Head of caudate nucleus (tissue), 42 donors: ENCODE measurements around the gene NOL7.
A peak's percentile ranks its signal among the peaks of the same experiment; 100 is the strongest.

ENCODE experiments used
- DNase-seq, 42 donors: peaks; one replicate each; pipeline versions ENCODE4 v3.0.0 to v3.0.0-alpha.2; 2020 to 2021; ENCODE audit warnings: mixed read lengths in 7 of 42
- intact Hi-C: fragments of 100-400 bp; cut with DNase I; formaldehyde crosslinking; loops from one replicate; pipeline ENCODE4 v1.15.0; 2022

Gene NOL7

DNA sequence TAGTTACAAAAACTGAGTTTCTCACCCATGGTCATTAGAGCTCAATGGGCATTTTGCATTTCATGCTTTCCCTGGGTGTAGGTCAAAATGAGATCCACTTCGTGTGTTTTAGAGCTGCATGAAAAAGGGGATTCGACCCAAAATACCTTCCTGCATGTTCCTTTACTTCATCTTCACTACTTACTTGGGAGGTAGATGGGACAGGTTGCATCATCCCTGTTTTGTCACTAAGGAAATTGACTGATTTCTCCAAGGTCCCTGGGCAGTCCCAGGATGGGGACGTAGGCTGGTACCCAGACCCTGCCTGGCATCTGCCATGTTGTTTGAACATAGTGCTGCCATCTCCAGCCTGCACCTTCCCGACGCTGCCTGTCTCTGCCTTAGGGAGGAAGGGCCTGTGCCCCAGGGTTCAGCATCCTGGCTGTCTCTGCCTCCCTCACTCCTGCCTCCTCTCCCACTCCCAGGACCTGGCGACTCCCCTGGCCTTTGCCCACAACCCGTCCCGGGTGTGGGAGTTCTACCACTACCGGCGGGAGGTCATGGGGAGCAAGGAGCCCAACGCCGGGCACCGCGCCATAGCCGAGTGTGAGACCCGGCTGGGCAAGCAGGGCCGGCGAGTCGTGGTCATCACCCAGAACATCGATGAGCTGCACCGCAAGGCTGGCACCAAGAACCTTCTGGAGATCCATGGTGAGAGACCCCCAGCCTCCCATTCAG lies 23.8 kb upstream of the NOL7 start:
- no peak for DNase-seq
- intact Hi-C loops: no loop called here

DNA sequence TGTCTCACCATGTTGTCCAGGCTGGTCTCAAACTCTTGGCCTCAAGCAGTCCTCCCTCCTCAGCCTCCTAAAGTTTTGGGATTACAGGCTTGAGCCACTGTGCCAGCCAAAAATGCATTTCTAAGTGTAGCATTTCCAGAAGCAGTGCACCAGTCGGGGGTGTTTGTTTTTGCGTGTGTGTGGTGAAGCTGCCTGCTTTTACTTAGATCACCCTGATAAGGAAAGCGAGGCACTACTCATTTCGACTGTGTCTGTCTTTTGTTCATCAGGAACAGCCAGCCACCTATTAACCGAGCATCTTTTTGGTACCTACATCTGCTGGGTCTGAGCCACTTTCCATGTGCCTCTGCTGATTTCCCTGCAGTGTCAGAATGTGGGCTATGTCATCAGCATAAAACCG lies 22.0 kb upstream of the NOL7 start:
- intact Hi-C loops: no loop called here
- peak in 1 of 42 donors; percentile 44 for DNase-seq

DNA sequence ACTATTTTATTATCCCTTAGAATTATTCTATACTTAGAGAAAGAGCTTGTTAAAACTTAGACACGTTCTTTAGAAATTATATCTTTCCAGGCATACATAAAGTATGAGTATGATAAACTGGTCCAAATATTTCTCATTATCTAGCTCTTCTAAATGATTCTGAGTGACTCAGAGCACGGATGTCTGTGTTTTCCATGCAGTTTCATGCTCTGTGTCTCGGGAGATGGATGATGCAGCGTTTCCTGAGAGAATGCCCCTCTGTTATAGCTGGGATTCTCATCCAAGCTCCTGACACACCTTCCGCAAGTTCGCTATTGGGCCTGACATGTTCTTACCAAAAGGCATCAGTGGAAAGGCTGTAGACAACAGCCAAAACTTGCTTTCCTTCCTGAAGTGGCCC lies 21.4 kb upstream of the NOL7 start:
- DNase-seq: no peak
- intact Hi-C loops: no loop called here

DNA sequence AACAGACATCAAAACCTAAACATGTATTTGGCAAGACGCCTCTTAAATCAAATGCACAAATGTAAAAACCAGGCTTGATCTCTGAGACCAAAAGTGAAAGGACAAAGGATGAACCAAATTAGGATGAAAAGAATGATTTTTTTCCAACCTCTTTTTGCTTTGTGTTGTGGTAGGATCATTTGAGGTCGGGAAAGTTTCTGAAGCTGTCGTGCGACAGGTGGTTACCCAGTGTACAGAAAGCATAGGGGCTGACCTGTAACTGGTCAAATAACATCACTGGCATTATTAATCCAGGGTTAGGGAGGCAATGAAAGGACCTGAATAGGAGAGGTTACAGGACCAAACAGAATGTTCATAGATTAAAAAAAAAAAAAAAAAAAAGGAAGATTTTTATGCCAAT lies 18.1 kb upstream of the NOL7 start:
- no peak for DNase-seq
- intact Hi-C loops: no loop called here

DNA sequence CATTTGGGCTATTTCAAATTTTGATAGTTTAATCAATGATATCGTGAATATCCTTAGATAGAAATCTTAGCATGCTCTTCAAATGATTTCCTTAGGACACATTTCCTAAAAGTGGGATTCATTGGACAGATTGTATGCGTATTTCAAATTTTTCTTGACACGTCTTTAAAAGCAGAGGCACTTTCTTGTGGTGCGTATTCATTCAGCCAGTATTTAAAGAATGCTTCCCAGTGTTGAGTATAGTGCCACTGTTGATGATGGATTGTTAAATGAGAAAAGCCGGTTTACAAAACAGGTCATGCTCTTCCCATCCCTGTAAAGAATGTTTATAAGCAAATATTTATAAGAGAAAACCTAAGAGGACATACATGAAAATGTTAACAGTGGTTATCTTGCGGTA lies 15.1 kb upstream of the NOL7 start:
- intact Hi-C loops: no loop called here
- DNase-seq: no peak

DNA sequence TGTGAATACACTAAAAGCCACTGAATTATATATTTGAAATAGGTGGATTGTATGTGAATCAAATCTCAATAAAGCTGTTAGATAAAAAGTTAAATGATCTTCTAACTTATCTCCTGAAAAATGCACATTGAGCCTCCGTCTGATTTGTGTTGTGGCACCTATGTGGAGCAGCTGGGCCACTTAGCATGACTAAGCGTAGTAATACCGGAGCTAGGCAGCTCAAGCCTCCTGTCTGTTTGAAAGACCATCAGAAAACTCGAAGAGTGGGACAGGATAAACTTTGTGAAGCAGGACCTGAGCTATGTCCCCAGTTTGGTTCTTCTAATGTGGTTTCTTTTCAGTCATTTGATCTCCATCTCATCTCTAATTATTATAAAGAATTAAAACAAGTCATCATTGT lies 11.0 kb upstream of the NOL7 start:
- intact Hi-C loops: no loop called here
- DNase-seq: no peak

DNA sequence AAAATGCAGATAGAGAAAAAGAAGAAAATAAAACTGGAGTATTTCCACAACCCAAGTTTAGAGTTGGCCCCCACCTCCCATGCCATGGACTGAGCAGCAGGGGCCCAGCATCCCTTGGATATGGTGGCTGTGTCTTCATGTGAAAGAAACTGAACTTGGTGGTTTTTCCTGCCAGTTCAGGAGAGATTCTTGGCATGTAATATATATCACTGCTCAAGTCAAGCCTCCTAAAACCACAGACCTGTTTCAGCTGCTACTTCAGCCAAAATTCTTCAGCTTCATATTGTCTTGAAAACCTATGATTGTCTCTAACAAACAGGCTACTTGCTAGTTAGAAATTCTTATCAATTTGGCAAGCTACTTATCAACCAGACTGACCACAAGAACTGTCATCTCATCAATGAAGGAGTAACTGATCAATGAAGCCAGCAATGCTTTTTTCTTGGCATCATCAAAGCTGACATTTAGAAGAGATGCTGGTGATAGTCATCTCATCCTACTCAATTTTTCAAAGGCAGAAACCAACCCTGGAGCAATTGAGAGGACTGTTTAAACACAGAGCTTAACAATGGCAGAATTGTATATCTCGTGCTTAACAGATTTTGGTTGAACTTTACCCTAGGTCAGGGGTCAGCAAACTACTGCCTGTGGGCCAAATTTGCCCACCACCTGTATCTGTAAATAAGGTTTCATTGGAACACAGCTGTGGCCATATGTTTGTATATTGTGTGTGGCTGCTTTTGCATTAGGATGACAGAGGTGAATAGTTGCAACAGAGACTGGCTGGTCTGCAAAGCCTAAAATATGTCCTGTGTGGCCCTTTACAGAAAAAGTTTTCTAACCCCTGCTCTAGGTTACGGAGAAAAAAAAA lies 10.4 kb upstream of the NOL7 start:
- DNase-seq: no peak
- intact Hi-C loops: no loop called here

DNA sequence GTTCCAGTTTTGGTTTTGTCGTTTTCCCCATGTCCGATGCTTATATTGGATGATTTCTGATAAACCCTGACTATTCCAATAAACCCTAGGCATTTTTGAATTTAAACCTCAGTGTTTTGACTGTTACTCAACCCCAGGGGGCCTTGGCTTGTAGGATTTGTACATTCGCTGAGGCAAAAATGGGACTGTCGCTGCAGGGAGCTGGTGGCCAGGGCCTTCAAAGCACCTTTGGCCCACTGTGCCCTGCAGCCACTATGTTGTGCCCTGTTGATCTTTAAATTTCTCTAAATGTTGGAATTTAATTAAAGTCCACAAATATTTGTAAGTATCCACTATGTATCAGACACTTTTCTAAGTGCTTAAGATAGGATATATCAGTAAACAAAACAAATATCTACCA lies 9.5 kb upstream of the NOL7 start:
- intact Hi-C loops: no loop called here
- no peak for DNase-seq

DNA sequence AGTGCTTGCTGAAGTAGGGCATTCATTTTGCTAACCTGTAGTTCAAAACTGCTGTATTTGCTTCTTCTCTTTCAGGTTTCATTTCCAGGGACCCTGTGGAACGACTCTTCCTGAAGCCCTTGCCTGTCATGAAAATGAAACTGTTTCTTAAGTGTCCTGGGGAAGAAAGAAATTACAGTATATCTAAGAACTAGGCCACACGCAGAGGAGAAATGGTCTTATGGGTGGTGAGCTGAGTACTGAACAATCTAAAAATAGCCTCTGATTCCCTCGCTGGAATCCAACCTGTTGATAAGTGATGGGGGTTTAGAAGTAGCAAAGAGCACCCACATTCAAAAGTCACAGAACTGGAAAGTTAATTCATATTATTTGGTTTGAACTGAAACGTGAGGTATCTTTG lies 3.4 kb upstream of the NOL7 start:
- intact Hi-C loops: no loop called here

DNA sequence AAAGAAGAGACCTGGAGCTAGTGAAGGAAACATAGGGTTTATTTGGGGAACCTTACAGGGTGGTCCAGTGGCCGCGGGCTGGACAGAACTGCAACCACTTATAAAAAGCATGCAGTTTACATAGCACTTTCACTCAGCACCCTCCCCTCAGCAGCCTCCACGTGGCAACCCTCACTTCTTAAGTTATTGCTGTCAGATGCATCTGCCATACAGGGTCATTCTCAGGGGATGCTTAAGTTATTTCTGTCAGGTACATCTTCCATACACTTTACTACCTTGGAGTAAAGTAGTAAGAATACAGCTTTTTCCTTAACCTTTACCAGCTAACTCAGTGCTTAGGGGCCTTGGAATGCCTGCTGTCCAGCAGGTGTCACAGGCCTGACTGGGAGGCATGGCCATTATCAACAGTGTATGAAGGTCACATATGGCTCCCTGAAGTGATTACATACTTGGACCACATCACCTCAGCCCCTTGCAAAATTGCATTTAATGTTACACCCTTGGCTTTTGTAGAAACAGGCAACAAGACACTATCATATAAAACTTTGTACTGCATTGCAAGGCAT lies 2.0 kb upstream of the NOL7 start:
- no peak for DNase-seq
- intact Hi-C loops: no loop called here

More for the DNA sequence above, 3.4 kb upstream of the NOL7 start:
- no peak for DNase-seq

DNA sequence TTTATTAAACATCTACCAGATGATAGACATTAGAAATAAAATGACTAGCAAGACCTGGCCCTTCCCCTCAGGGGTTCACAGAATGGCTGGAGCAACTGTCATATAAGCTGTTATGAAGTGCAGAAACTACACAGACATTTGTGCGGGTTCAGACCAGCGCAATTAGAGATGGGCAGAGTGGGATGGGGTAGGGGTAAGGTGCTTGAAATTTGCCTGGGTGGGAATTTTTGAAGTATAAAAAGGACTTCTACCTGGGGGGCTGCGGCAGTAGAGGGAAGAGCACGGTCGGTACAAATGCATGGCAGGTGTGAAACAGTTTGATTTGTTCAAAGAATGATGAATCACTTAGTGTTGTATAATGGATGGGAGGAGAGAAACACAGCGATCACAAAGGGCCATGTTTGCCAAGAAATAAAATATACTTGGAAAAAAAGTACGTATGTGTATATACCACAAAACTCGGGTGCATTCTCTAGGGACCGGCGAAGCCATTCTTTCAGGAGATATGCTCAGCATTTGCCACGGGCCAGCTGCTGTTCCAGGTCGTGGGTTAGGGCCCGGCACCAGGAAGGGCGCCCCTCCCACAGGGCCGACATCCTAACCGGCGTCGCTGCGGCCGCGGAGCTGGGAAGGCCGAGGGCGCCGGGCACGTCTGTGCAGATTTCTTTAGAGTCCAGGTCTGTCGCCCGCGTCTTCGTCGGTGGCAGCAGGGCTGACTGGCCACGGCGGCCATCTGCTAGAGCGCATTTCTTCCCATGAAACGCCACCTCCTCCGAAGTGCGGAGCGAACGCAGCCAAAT lies 809 bp upstream of the NOL7 start:
- peak in 27 of 42 donors; percentile 21 to 66 (median 50) for DNase-seq
- intact Hi-C loops: loop anchor here (2.0 kb wide), 1 partner anchor 96 kb away; the partner anchor contains the start of gene RANBP9

DNA sequence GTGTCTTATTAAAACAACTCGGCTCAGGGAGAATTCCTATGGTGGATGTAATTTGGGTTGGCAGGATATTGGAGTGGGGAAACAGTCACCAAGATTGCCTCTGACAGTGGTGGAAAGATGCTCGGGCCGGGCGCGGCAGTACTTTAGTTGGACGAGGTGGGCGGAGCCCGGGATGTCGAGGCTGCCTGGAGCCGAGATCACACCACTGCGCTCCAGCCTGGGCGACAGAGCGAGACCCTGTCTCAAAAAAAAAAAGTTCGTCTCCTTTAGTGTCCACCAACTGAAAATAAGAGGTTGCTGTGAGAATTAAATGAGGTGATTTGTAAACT lies 621 bp downstream of the NOL7 start:
- intact Hi-C loops: loop anchor here (1.0 to 5.0 kb wide), 3 partner anchors 41 to 197 kb away; partner anchors contain the start of genes MCUR1, RANBP9 and SIRT5
- peak in 38 of 42 donors; percentile 21 to 72 (median 50) for DNase-seq

DNA sequence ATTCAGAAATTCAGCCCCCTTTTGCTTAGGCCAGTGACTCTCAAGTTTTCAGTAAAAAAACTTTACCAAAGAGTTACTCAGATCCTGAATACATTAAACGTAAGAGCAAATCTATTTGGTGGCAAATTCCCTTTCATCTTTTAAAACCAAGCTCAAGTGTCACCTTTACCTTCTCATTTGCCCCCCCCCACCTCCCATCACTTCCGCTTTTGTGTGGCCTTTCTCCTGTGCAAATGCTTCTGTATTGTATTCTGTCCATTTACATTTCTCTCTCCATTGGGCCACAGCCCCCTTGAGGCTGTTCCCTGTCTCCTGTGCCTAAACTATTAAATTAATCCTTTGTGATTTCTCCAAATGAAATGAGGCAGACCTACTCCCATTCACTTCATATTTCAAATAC lies 1.9 kb downstream of the NOL7 start:
- no peak for DNase-seq
- intact Hi-C loops: loop anchor here (5.0 kb wide), 1 partner anchor 195 kb away; the partner anchor contains the start of gene MCUR1

DNA sequence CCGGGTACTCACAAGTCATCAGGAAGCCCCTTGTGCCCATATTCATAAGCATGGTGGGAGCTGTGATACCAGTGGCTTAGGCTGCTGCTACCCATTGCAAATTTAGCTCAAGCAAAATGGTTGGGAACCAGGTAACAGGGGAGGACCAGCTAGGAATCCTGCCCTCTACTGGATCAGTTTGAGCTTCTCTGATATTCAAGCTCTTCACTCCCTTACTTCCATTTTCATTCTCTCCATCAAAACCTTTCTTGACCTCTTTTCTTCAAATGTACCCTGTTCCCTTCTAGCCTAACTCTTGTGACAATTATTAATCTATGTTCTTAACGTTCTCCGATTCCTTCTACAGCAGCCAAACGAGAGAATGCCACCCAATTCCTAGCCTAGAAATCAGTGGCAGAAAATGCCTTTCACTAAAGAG lies 9.7 kb downstream of the NOL7 start:
- intact Hi-C loops: no loop called here
- no peak for DNase-seq

DNA sequence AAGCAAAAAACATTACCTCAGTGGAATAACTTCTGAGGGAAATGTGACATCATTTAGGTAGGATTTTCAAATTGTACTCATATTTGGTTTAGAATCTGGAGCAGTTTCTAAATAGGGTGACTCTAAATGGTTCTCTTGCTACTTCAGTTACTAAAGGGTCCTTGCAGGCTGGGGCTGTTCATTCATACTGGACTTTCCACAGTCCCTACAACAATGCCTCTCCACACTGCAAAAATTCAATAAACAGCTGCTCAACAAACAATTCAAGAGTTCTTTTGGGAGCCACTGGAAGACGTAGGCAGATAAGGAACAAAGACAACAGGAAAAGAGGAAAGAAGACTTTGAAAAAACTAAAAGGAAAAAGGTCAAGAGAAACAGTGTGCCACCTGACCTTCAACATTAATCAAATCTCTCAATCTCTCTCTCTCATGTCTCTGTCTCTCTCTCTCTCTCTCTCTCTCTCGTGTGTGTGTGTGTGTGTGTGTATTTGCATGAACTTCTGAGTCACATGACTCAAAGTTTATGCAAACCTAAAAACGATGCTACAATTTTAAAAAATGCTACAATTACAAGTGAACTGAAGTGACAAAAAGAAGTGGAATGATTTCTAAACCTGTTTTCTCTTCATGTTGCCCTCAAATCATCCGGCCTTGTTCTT lies 14.5 kb downstream of the NOL7 start:
- intact Hi-C loops: no loop called here
- no peak for DNase-seq

DNA sequence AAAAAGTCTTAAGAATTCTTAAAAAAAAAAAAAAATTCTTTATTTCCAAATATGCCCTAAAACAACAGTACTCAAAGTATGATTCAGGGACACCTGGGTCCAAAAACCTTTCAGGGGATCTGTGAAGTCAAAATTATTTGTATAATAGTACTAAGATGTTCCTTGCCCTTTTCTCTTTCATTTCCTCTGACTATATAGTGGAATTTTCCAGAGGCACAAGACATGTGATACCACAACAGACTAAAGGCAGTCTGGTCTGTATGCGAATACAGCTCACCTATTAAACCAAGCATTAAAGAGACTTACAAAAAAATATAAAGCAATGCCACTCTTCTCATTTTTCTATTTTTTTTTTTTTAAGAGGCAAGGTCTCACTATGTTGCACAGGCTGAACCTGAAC lies 15.4 kb downstream of the NOL7 start:
- no peak for DNase-seq
- intact Hi-C loops: no loop called here

DNA sequence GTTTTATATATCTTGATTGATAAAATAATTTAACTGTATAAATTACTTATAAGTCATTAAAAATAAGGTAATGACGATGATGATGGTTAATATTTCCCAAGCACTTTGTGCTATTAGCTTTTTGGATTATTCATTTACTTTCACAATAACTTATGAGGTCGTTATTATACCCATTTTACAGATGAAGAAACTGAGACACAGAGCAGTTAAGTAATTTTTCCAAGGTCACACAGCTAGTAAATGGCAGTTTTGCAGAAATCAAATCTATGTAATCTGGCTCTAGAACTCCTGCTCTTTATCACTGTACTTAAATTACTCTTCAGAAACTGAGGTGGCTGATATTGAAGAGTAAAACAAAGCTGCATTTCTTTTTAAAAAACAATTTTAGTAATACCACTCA lies 18.2 kb downstream of the NOL7 start:
- intact Hi-C loops: no loop called here
- no peak for DNase-seq

DNA sequence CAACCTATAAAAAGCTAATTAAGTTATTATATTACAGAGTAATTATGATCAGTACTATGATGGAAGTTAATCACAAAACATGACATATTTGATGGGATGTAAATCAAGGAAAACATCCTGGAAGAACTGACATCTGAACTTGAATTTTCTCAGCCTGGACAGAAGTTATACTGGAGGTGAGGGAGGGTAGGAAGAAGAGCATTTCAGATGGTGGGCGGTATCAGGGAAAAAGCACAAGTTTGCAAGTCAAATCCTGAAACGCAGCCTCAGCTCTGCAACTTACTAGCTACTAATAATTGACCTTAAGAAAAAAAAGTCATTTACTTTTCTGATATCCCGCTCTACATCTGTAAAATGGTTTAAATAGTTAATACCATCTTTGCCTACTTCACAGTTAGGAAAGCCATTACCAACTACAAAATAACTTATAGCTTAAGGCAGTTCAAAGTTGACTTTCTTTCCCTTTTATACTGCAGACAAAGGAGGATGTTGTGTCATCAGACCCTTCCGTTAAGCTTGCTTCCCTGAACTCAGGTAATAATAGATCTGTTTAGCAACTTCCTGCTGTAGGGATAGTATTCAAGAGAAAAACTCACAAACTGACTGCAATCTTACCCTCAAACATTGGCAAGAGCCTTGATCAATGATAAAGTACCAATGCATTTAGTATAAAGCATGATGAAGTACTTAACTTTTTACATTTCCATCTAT lies 21.0 kb downstream of the NOL7 start:
- intact Hi-C loops: no loop called here

More for the DNA sequence above, 21.0 kb downstream of the NOL7 start:
- peak in 1 of 42 donors; percentile 27 for DNase-seq
